Measurements from ENCODE around the gene ACAP1.
"Not testable (repeated sequence)": the region's sequence is repeated elsewhere in the genome, so short reads cannot be mapped to it uniquely, and the experiment has no call there.

ACAP1 gene

GRCh38 chr17:7354262-7354843 is 18.0 kb downstream of the ACAP1 start:
- DNase-seq (ENCODE audit: low read depth, low spot score), result no peak

- no peak for DNase-seq (ENCODE audit: low read depth, low spot score)
Measured at GRCh38 chr17:7355053-7355452, 18.7 kb downstream of the ACAP1 start, which contains the start of gene TMEM95. TSS of gene TMEM95 (plus strand) at chr17:7355156. CDS start at chr17:7355205, 49 bp downstream.

- no peak for DNase-seq (ENCODE audit: low read depth, low spot score)
Measured at GRCh38 chr17:7355573-7355972, 19.2 kb downstream of the ACAP1 start.

- peak; percentile 66 for DNase-seq (ENCODE audit: low read depth, low spot score)
Measured at GRCh38 chr17:7356072-7356549, 19.8 kb downstream of the ACAP1 start.

GRCh38 chr17:7356756-7357155 is 20.4 kb downstream of the ACAP1 start:
- DNase-seq (ENCODE audit: low read depth, low spot score), result no peak

- no peak for DNase-seq (ENCODE audit: low read depth, low spot score)
Measured at GRCh38 chr17:7357381-7357780, 21.1 kb downstream of the ACAP1 start.

- DNase-seq (ENCODE audit: low read depth, low spot score), result no peak
Measured at GRCh38 chr17:7361906-7362305, 25.6 kb downstream of the ACAP1 start.

- DNase-seq (ENCODE audit: low read depth, low spot score), result no peak
Measured at GRCh38 chr17:7363311-7363710, 27.0 kb downstream of the ACAP1 start.

GRCh38 chr17:7365963-7366362 is 29.6 kb downstream of the ACAP1 start:
- DNase-seq (ENCODE audit: low read depth, low spot score), result not testable (repeated sequence)

GRCh38 chr17:7367083-7367482 is 30.8 kb downstream of the ACAP1 start:
- DNase-seq (ENCODE audit: low read depth, low spot score), result no peak

GRCh38 chr17:7367918-7368598 is 31.7 kb downstream of the ACAP1 start:
- DNase-seq (ENCODE audit: low read depth, low spot score), result no peak

- not testable (repeated sequence) for DNase-seq (ENCODE audit: low read depth, low spot score)
Measured at GRCh38 chr17:7368599-7368994, 32.3 kb downstream of the ACAP1 start.

GRCh38 chr17:7369825-7370224 is 33.5 kb downstream of the ACAP1 start:
- no peak for DNase-seq (ENCODE audit: low read depth, low spot score)

GRCh38 chr17:7370853-7371252 is 34.5 kb downstream of the ACAP1 start:
- no peak for DNase-seq (ENCODE audit: low read depth, low spot score)

- no peak for DNase-seq (ENCODE audit: low read depth, low spot score)
Measured at GRCh38 chr17:7374353-7374752, 38.0 kb downstream of the ACAP1 start.

GRCh38 chr17:7379134-7379533 is 42.8 kb downstream of the ACAP1 start:
- DNase-seq (ENCODE audit: low read depth, low spot score), result no peak

- no peak for DNase-seq (ENCODE audit: low read depth, low spot score)
Measured at GRCh38 chr17:7380321-7380720, 44.0 kb downstream of the ACAP1 start.

- DNase-seq (ENCODE audit: low read depth, low spot score), result no peak
Measured at GRCh38 chr17:7380855-7381683, 44.7 kb downstream of the ACAP1 start, which contains the start of gene TNK1. TSS of gene TNK1 (plus strand) at chr17:7381089. CDS start at chr17:7382927, 1,838 bp downstream.

GRCh38 chr17:7382901-7383300 is 46.6 kb downstream of the ACAP1 start:
- DNase-seq (ENCODE audit: low read depth, low spot score), result no peak

- no peak for DNase-seq (ENCODE audit: low read depth, low spot score)
Measured at GRCh38 chr17:7383371-7383741, 47.0 kb downstream of the ACAP1 start.

GRCh38 chr17:7383742-7384488 is 47.6 kb downstream of the ACAP1 start:
- peak; percentile 54 for DNase-seq (ENCODE audit: low read depth, low spot score)
